HG02885 (cell line): Measurements from ENCODE around the gene MEX3D.

ENCODE experiments used
- ATAC-seq: cut with Tn5 transposase; IDR thresholded peaks from one replicate; pipeline ENCODE4 v1.9.1; 2021; ENCODE audit warnings: mild to moderate bottlenecking; ENCODE audit not compliant: unreplicated experiment, poor library complexity

MEX3D gene

DNA sequence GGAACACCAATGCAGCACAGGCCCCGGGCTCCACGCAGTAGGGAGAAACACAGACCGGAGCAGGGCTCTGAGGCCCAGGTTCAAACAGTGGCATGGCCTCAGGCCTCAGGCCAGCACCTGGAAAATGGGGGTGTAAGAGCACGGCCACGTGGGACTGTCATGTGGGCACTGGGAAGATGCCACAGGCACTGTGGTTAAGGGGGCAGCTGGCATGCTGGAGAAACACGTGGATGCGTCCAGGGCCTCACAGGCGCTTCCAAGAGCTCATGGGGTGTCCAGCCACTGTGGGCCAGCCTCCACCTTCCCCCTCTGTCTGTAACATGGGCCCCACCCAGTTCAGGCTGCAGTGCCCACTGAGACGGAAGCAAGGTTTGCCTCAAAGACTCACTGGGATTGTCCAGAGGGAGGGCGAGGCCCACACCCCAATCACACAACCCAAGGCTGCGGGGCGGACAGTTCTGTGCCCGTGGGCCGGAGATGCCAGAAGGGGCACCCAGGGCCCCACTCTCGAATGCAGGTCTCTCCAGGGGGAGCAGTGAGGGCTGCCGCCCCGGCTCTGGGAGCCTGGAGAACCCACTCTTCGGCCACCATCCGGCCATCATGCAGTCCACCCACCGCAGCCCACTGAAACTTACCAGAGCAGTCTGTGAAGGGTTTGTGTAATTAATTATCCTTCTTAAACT, 30.8 kb upstream of the MEX3D start:
- no peak for ATAC-seq

DNA sequence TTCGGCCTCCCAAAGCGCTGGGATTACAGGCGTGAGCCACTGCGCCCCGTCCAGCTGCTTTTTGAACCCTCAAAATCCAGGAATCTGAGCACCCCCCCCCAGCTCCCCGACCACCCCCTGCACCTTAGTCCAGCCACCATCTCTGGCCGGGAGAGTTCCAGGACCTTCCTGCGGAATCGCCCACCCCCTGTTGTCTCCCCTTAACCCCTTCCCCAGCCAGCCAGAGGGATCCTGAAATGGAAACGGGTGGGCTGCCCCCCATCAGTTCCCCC, 25.3 kb upstream of the MEX3D start:
- ATAC-seq = no peak

DNA sequence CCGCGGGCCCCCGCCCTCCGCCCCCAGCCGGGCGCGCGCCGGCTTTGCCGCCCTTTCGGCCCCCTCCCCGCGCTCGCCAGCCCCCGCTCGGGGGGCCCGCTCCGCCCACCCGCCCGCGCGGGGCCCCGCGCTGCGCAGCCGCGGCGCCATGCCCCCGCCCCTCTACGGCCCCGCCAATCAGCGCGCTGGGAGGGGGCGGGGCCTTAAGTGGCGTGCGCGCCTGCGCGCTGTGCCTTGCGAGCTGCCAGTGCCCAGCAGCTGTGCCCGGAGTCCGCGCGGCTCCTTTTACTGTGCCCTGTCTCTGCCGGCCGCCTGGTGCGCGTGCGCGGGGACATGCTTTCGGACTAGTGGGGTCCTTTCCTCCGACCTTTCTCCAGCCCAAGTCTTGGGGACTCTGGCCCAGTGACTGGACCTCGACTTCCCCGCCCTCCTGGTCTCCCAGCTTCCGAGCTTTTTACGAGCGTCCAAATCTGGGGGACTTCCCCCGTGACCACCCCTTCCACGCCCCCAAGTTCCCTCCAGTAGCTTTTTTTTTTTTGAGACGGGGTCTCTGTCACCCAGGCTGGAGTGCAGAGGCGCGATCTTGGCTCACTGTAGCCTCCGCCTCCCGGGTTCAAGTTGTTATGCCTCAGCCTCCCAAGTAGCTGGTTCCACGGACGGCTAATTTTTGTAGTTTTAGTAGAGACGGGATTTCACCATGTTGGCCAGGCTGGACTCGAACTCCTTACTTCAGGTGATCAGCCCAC, 24.8 kb upstream of the MEX3D start, which contains the start of gene MBD3:
Gene MBD3 (minus strand): TSS at position 111 of the 746 bp plus-strand sequence. CDS start 234 bp downstream, outside the sequence.
- ATAC-seq = peak; percentile 78

DNA sequence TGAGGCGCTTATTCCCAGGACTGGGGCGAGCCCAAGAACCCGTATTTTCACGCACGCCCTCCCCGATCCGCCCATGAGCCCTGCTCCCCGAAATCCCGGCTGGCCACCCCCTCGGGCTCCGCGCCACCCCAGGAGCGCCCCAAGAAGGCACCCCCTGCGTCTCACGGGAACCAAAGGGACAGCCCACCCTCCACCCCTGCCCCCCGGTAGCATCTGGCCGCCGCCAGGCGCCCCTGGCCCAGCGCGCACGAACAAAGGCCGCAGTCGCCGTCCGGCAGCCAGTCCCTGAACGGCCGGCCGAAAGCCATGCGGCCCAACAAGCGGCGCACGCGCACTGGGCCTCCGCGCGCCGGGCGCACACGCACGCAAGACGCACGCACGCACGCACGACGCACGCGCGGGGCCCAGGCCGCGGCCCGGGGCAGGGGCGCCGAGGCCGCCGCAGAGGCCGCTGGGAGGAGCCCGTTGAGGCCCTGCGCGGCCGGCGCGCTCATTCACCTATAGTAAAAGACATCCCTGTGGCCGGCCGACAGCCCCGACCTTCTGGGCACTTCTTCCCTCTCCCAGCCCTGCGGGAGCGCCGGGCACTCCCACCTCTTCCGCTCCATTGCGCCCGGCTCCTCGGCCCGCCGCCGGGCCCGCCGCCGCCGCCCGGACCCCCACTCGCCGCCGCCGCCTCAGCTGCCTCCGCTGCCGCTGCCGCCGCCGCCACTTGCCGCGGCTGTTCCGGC, 24.1 kb upstream of the MEX3D start:
- peak; percentile 70 for ATAC-seq

DNA sequence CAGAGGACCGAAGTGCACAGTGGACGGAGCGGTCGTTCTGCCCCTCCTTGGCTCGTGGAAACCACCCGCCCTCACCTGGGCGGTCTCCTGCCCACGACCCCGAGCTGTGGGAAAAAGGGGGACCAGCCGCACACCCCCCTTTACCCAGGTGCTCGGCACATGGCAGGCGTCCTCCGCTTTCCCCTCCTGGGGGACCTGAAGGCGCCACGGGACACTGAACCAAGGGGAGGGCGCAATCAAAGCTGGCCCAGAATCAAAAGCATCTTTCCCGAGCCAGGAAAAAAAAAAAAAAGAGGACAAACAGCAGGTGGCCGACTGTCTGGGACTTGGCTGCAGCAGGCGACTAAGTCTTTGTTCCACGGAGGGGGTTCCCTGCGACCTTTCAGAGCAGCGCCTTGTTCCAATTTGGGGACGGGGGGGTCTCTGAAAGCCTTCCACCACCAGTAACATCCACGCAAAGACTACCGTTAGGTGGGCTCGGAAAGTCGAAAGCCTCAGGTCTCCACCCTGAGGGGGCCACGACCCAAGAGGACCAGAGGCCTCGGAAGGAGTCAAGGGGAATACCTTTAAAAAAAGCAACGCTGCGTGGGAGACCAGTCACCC, 23.4 kb upstream of the MEX3D start:
- ATAC-seq = no peak

DNA sequence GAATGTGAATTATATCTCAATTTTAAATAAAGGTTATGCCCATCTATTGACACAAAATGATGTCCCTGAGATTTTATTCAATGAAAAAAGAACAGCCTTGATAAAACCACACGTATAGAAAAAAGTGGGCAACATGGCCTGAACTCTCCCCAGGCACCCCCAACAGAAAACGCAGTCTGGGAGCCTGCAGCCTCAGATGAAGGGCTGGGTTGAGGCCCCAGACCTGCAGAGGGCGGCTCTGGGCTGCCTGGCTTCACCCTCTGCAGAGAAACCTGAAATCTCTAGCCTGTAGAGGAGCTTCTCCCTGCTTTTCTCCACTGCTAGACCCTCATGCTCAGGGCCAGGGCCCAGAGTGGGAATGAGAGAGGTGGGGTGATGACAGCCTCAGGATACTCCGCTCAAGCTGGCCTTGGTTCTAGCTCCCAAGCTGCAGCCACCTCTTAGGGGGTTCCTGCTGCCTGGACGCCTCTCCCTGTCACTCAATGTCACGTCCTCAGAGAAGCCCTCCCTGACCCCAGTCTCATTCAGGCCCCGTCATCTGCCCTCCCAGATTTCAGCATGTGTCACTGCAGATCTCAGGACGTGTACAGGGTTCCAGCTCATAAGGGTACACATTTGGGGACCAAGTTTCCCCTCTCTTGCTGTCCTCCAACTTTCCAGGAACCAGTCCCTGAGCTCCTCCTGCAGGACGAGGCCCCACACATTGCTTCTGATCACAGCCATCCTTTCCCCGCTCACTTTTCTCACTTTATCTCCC, 22.7 kb upstream of the MEX3D start:
- no peak for ATAC-seq

DNA sequence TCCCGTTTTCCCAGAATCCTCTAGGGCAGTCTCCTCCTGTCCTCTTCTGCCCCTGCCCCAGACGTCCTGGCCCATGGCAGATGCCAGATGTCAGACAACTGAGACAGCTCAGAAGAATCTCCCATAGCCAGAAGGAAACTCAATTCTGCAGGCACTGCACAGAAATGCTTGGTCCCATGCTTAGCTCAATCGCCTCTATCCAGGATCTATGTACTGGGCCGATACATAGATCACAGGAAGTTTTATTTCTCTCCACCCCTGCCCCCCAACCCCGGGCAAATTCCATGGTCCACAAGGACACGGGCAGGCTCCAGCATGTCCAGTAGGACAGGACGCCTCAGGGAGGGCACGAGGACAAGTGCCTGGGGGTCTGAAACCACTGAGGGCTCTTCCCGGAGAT, 19.7 kb upstream of the MEX3D start:
- no peak for ATAC-seq

DNA sequence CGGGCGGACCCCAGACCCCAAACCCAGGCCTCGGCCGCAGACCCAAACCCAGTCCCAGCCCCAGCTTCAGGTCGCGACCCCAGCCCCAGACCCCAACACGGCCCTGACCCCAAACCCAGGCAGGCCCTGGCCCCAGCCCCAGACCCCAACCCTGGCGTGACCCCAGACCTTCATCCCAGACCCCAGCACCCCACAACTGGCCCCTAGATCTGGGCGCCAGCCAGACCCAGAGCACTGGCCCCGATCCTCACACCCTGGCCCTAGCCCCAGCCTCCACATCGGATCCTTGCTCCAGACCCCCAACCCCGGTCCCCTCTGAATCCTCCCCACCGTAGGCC, 17.1 kb upstream of the MEX3D start:
- no peak for ATAC-seq

DNA sequence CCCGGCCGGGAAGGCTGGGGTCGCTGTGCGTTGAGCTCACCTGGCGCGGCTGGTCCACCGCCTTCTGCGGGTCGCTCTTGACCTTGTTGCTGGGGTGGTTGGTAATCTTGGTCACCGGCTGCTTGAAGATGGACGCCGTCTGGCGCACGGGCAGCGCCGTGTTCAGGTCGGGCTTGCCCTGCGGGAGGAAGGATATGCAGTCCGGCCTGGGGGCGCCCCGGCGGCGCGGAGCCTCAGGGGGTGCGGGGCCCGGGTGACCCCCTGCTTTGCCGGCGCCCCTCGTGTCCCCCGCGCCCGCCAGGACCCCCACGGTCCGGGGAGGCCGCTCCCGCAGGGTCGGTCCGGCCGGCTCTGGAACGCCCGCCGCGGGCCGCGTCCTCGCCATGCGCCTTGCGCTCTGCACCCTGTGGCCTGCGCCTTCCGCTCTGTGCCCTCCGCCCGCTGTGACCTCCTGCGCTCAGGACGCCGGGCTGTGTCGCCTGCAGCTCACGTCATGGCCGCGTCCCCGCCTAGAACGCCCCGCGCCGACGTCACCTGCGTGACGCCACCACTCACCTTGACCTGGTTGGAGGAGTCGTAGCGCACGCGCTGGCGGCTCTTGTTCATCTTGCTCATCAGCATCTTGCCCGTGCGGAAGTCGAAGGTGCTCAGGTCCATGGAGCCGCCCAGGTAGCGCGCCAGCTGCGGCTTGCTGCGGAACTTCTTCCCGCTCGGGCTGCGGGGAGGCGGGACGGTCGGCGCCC, 16.5 kb upstream of the MEX3D start:
- ATAC-seq = no peak

DNA sequence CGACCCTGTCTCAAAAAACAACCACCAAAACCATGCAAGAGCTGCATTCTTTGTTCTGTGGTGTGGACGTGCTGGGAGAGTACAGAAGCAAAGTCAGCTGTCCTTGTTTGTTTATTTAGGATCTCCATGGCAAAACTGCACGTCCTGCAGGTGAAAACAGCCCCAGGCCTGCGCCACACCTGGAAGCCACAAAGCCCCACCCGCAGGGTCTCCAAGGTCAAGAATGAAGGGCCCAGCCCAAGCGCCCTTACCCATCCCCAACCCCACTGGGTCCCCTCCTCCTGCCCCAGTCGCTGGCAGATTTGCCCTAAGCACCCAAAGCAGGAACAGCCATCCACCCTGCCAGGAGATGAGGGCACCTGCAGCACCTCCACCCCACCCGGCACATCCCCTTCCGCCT, 14.1 kb upstream of the MEX3D start:
- no peak for ATAC-seq

DNA sequence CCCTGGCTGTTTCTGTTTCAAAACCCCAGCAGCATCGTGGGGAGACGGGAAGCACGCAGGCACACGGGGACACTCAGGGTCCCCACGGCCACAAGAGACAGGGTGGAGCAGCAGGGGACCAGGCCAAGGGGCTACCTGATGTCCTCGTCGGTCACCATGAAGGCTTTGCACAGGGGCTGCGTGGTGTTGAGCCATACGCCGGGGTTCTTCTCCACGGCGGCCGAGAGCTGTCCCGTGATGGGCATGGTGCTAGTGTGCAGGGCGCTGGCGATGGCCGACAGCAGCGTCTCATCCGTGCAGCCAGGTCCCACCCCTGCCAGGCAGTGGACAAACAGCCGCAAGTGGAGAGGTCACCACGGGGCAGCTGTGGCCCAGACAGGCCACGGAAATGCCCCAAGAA, 12.8 kb upstream of the MEX3D start:
- no peak for ATAC-seq

DNA sequence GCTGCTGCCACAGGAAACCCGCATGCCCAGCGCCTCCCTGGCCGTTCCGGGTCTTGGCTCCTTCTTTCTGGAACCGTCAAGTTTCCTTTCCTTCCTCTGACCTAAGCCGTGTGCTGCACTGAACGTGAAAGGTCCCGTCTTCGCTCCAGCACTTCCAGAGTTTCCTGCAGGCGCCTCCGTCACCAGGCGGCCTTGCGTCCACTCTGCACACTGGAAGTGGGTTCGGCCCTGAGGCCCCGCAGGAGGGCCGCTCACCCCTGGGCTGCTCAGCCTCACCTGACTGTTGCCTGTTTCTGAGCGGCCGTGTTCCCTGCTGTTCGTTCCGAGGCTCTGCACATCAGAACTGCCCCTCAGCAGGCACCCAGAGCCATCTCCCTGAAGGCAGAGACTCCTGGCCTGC, 12.3 kb upstream of the MEX3D start:
- ATAC-seq = no peak

DNA sequence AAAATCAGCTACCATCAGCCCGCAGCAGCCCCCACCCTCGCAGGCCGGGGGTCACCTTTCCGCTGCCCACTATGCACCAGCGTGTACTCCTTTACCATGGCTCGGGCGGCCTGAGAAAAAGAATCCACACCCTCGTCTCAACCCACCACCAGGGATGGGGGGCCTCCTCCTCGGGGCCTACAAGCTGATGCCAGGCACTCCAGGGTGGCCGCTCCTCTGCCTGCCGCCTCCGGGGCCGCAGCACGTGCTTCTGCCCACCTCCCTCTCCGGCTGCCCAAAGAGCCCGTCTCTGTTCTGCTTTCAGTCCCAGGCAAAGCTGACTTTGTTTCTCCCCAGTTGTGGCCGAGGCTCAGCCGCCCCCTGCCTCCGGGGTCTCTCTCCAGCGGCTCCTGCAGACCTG, 11.1 kb upstream of the MEX3D start:
- no peak for ATAC-seq

DNA sequence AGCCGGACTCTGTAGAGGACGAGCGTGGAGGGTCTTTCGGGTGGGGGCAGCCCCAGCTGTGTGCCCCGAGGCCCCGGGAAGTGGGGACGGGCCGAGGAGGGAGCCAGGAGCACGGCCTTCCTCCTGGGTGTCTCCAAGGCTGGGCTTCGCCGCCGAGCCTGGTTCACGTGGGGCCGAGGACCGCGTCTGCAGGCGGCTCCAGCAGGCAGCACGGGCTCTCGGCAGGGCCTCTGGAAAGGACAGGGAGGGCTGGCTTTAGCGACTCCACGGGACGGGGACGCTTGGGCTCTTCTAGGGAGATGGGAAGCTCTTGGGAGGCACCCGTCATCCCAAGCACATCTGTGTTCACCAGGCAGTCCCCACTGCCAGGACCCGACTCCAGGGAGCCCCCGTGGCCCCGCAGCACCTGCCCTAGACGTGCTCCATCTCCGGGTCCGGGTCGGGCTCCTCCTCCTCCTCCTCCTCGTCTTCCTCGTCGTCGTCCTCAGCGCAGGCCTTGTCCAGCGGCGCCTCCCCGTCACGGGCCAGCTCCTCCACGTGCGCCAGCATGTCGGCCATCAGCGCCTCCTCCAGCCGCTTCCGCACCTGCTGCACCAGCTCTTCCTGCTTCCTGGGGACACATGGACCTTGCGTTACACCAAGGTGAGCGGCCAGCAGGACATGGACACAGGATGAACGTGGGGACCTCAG, 9.9 kb upstream of the MEX3D start:
- ATAC-seq = no peak

DNA sequence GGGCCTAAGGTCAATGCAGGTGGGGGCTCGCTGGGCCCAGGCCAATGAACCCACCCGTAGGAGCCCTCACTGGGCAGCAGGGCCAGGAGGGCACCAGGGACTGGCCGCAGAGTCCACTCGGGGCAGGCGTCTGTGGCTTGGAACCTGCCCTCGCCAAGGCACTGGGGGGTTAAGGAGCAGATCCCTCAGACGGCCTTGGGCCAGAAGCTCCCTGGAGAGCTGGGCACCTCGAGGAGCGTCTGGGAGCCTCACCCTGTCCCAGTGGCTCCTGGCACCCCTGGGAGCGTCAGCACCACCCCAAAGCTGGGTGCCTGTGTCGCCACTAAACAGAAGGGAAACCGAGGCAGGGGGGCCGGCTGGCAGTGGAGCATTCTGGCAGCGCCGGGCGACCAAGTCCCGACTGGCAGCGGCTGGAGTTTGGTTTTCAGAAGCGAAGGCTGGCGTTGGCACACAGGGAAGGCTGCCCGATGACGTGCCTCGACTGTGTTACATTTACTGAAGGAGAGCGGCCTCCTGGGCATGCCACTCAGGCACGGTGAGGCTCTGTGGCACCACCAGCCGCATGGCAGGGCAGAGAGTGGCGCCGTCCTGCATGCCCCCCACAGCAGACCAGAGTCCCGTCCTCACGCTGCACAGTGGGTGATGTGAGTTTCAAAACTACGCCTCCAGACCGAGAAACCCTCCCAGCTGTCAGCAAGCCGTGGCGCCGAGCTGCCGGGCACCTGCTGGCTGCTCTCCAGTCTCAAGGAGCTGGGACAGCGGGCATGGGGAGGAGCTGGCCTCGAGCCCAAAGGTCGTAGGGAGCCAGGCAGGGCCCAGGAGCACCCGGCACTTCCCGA, 9.2 kb upstream of the MEX3D start:
- no peak for ATAC-seq

DNA sequence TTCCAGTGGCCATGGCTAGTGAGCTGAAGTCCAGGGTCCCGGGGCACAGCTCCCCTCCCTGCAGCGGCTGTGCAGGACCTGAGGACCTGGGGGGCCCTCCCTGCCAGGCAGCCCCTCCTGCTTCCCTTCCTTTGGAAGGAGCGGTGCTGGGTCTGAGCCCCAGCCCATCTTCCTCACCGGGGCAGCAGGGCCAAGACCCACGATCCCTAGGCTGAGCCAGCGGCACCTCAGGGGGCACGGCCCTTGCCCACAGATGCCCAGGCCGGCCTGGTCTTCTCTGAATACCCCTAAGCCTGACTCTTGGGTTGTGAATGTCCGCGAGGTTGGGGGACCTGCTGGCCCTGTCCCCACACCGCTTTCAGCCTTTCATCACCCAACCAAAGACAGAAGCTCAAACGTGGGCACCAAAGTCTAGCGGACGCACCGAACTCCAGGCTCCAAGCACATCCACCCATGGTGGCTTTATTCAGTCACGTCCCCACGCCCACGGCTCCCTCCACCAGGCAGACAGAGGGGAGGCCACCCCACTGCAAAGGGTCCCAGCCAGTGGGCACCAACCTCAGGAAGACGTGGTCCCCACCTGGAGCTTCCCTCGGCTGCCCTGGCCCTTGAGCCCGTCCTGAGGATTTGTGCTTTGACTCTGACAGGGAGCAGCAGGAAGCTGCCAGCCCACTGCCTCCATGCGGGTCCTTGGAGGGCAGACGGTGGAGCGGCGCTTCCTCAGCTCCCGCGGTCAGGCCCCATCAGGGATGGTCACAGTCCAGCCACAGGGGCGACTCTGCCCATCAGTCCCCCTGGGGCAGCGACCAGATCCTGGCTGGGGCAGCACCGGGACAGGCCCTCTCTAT, 8.3 kb upstream of the MEX3D start:
- ATAC-seq = no peak
